Measurements from ENCODE around the gene DSG3. TPM values are rescaled to one million over a fixed set of nuclear protein-coding genes. Genes with fewer than 3 reads are reported as not detected.
A peak's percentile ranks its signal among the peaks of the same experiment; 100 is the strongest.

Gene DSG3
- total and polyA plus RNA-seq, 2 of the 13 experiments (the other 11 are each of a cell fraction or from before 2014, with no cell fraction given), result not detected

DNA sequence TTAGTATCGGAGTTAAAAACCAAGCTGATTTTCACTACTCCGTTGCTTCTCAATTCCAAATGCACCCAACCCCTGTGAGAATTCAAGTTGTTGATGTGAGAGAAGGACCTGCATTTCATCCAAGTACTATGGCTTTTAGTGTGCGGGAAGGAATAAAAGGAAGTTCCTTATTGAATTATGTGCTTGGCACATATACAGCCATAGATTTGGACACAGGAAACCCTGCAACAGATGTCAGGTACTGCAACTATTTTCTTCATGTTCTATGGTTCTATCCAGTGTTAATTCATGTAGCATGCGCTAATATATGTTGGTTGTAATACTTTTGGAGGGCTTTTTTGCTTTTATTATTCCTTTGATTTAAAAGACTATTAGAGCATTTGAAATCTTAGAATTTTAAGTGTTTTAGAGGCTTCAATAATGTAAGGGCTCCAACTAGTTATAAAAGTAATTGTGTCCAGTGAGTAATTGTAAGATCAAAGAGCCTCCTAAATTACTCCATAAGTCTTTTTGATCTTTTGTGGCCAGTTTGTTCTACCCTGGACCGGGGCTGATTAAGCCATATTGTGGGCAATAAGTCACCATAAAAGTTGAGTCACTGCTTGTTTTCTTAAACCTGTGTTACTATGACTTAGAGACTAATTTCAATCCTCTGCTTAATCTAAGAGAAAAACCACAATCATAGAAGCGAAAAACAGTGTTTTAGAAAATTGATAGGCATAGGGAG, 48.1 kb upstream of the DSG3 start (continued):
- TF ChIP-seq ZBTB21 (CRISPR knock-in tag; IDR thresholded peaks at IDR 0.05) (no peak), TSC22D2 (CRISPR knock-in tag; IDR thresholded peaks at IDR 0.05; ENCODE audit: borderline replicate concordance) (no peak), ZIK1 (CRISPR knock-in tag; IDR thresholded peaks at IDR 0.05; ENCODE audit: borderline replicate concordance, low read depth) (no peak)

DNA sequence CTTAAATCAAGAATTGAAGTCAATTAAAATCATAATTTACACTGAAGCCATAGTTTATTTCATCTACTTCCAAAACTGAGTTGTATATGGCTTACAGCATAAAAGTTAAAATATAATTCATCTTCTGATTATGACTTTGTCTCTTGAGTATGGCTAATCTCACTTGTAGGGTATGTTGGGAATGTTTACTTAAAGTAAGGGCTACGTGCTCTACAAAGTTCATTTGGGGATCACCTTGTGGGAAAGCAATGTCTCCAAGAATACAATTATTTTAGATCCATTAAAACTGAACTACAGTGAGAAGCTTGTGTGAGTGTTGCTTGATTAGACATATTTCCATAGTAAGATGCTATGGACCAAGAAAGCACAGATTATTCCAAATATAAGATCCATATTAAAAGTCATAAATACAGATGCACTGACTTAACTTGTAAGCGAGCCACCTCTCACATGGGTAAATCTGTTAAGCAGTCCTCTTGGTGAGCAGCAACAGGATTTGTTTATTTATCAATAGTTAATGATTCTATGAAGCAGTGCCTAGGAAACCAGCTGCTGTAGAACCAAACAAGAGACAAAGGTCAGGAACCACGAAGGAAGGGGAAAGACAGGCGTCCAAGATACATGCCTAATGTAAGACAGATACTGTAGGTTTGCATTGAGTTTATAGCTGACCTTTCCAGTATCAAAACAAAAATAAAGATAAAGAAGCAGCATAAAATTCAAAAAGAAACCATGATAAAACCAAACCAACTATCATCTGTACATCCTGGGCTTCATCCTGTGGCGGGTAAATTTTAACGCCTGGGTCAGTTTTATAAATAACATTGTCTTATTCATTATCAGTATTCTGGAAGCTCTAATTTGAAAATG, 46.1 kb upstream of the DSG3 start:
- no peaks in the 10 kb centered on the region for H3K9me3 ChIP-seq (ENCODE audit: low read length)
- DNase-seq (ENCODE audit: low spot score) (peak; percentile 76), ATAC-seq (peak; percentile 84), FAIRE-seq (peak; percentile 58)
- ChIA-PET CTCF (ENCODE audit: low intra/inter-chr PET ratio, low total read pairs) (no interaction called here), POLR2A (interaction anchor here (1.0 to 2.5 kb wide), 12 partner anchors 9 to 300 kb away, joined by 3 to 49 read pairs (median 4); no protein-coding TSS in a partner anchor)
- H3K27ac ChIP-seq (ENCODE audit: extremely low read length, insufficient read depth, low read length), result peak overlapping the region; percentile 93
- intact Hi-C loops (cut with micrococcal nuclease; ENCODE audit: unreplicated experiment), result loop anchor here (2.0 kb wide), 3 partner anchors 123 to 301 kb away; no protein-coding TSS in a partner anchor
- no peak overlapping the region for H2AFZ ChIP-seq (ENCODE audit: low read length)
- H3K27me3 ChIP-seq (ENCODE audit: control insufficient read depth in 1 of 2, insufficient read depth in 2 of 2, low read length in 2 of 2), result no peaks in the 10 kb centered on the region
- no peaks in the 10 kb centered on the region for H4K20me1 ChIP-seq (ENCODE audit: insufficient read depth, low read length)
- in situ Hi-C loops (cut with HindIII; ENCODE audit: extremely low pct_ligation_motif_present, low pct_unique_long_range_greater_than_20kb), result no loop called here
- H3K9ac ChIP-seq (ENCODE audit: insufficient read depth, low read depth, low read length), result peak overlapping the region; percentile 71
- WGBS (ENCODE audit: low lambda C conversion rate), result 17% methylated on average over 6 of the region's 6 CpGs
- no peaks in the 10 kb centered on the region for H3K36me3 ChIP-seq (replicated peaks in 1 of 2; ENCODE audit: control insufficient read depth in 1 of 2, insufficient read depth in 2 of 2, low read length in 2 of 2)
- BruUV-seq (replicated peaks), result no TSS peak
- peak overlapping the region in 2 of 3 experiments; percentile 10 to 27; a peak in 2 of 6 replicates for H3K4me3 ChIP-seq (replicated peaks in 1 of 3; ENCODE audit: insufficient read depth in 1 of 3, low read depth in 2 of 3, low read length in 3 of 3)
- H3K4me2 ChIP-seq (ENCODE audit: low read depth, low read length), result peak overlapping the region; percentile 64
- no peaks in the 10 kb centered on the region for H3K79me2 ChIP-seq (ENCODE audit: insufficient read depth, low read length)
- H3K4me1 ChIP-seq (ENCODE audit: insufficient read depth, low read length), result peaks cover 80% of the 10 kb centered on the region
- no peak for TF ChIP-seq ZNF563 (CRISPR knock-in tag; IDR thresholded peaks at IDR 0.05)
- TF ChIP-seq ZNF253 (CRISPR knock-in tag; IDR thresholded peaks at IDR 0.05; ENCODE audit: borderline replicate concordance), result no peak
- TF ChIP-seq PCBP1 (IDR thresholded peaks at IDR 0.05; ENCODE audit: borderline replicate concordance, low read depth, low read length), result no peak
- TF ChIP-seq NFYB (CRISPR knock-in tag; IDR thresholded peaks at IDR 0.05), result no peak
- TF ChIP-seq, protein P1, sequence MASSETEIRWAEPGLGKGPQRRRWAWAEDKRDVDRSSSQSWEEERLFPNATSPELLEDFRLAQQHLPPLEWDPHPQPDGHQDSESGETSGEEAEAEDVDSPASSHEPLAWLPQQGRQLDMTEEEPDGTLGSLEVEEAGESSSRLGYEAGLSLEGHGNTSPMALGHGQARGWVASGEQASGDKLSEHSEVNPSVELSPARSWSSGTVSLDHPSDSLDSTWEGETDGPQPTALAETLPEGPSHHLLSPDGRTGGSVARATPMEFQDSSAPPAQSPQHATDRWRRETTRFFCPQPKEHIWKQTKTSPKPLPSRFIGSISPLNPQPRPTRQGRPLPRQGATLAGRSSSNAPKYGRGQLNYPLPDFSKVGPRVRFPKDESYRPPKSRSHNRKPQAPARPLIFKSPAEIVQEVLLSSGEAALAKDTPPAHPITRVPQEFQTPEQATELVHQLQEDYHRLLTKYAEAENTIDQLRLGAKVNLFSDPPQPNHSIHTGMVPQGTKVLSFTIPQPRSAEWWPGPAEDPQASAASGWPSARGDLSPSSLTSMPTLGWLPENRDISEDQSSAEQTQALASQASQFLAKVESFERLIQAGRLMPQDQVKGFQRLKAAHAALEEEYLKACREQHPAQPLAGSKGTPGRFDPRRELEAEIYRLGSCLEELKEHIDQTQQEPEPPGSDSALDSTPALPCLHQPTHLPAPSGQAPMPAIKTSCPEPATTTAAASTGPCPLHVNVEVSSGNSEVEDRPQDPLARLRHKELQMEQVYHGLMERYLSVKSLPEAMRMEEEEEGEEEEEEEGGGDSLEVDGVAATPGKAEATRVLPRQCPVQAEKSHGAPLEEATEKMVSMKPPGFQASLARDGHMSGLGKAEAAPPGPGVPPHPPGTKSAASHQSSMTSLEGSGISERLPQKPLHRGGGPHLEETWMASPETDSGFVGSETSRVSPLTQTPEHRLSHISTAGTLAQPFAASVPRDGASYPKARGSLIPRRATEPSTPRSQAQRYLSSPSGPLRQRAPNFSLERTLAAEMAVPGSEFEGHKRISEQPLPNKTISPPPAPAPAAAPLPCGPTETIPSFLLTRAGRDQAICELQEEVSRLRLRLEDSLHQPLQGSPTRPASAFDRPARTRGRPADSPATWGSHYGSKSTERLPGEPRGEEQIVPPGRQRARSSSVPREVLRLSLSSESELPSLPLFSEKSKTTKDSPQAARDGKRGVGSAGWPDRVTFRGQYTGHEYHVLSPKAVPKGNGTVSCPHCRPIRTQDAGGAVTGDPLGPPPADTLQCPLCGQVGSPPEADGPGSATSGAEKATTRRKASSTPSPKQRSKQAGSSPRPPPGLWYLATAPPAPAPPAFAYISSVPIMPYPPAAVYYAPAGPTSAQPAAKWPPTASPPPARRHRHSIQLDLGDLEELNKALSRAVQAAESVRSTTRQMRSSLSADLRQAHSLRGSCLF (CRISPR knock-in tag; IDR thresholded peaks at IDR 0.05; ENCODE audit: borderline replicate concordance), result no peak
- TF ChIP-seq, protein P2, sequence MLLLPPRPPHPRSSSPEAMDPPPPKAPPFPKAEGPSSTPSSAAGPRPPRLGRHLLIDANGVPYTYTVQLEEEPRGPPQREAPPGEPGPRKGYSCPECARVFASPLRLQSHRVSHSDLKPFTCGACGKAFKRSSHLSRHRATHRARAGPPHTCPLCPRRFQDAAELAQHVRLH (CRISPR knock-in tag; IDR thresholded peaks at IDR 0.05; ENCODE audit: borderline replicate concordance, low read depth), result no peak
- TF ChIP-seq, protein P3, sequence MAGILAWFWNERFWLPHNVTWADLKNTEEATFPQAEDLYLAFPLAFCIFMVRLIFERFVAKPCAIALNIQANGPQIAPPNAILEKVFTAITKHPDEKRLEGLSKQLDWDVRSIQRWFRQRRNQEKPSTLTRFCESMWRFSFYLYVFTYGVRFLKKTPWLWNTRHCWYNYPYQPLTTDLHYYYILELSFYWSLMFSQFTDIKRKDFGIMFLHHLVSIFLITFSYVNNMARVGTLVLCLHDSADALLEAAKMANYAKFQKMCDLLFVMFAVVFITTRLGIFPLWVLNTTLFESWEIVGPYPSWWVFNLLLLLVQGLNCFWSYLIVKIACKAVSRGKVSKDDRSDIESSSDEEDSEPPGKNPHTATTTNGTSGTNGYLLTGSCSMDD (CRISPR knock-in tag; IDR thresholded peaks at IDR 0.05), result no peak
